HG02763 (cell line): ENCODE results near the gene DFFA.
"Not testable (repeated sequence)": the region's sequence is repeated elsewhere in the genome, so short reads cannot be mapped to it uniquely, and the experiment has no call there.

Source experiments
- ATAC-seq: cut with Tn5 transposase; IDR thresholded peaks from one replicate; pipeline ENCODE4 v1.9.1; 2021; ENCODE audit warnings: mild to moderate bottlenecking, moderate library complexity; ENCODE audit not compliant: unreplicated experiment

Gene DFFA

DNA sequence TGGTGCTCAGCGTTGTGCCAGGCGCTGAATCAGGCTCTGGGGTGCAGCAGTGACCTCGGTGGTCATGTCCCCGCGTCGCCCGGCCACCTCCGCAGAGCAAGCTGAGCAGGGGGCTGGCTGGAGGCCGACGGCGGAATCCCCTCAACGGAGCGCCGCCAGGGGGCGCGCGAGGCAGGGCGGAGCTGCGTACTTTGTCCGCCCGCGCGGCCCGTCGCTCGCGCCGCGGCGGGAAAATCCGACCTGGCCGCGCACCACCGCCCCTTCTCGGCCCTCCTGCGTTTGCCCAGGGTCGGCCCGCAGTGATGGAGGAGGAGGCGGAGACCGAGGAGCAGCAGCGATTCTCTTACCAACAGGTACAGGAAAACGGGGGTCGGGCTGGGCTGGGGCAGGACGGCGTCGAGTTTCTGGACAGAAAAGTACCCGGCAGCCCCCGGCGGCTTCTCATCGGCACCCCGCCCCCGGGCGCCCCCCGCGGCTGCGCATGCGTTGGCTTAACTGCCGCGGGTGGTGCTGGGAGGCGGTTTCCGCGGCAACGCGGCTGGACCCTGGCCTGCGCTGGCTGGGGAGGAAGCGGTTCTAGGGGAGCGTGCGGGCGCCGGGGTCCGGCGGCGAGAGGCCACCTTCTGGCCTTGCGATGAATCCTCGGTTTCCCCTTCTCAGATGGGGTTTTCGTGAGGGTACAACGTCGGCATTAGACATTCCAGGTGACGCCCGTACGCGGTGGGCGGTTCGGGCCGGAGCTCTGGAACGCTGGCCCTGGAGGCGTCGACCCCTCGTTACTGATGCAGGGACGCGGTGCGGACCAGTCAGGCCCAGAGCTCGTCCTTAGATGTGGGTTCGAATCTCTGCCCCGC, 41.9 kb downstream of the DFFA start, which contains the start of gene CENPS:
TSS of gene CENPS (plus strand) at position 218 of the 854 bp plus-strand sequence. CDS start at position 303, 85 bp downstream.
- peak; percentile 82 for ATAC-seq

DNA sequence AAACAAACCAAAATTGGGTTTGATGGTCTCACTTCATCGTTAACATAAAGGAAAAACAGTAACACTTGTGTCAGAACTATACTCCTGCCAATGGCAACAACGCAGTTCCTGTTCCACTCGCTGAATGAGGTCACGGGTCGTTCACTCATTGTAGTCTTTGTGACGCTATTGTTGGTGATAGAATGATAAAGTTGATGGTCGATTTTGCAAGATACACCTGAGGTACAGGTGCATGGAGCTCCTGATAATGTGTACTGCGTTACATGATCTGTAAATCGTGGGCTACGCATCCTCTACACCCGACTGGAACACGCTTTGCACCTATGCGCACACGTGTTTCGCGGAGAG, 42.5 kb downstream of the DFFA start:
- peak; percentile 9 for ATAC-seq

DNA sequence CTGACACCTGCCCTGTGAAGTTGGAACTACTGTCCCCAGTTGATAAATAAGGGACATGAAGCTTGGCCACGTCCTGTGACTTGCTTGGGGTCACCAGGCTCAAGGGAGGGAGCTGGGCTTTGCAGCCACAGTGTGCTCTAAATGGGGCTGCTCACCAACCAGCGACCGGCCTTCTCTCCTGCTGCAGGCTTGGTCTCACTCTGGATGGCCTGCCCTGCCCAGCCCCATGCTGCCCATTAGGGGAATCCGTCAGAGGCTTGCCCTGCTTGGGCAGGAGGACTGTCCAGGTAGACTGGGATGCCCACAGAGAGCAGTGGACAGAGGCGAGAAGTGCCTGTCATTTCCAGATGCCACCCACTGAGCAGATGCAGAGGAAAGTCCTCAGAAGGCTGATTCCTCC, 43.3 kb downstream of the DFFA start:
- no peak for ATAC-seq

DNA sequence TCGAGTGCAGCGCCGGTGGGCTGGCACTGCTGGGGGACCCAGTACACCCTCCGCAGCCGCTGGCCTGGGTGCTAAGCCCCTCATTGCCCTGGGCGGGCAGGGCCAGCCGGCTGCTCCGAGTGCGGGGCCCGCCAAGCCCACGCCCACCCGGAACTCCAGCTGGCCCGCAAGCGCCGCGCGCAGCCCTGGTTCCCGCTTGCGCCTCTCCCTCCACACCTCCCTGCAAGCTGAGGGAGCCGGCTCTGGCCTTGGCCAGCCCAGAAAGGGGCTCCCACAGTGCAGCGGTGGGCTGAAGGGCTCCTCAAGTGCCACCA, 45.8 kb downstream of the DFFA start:
- ATAC-seq: not testable (repeated sequence)

DNA sequence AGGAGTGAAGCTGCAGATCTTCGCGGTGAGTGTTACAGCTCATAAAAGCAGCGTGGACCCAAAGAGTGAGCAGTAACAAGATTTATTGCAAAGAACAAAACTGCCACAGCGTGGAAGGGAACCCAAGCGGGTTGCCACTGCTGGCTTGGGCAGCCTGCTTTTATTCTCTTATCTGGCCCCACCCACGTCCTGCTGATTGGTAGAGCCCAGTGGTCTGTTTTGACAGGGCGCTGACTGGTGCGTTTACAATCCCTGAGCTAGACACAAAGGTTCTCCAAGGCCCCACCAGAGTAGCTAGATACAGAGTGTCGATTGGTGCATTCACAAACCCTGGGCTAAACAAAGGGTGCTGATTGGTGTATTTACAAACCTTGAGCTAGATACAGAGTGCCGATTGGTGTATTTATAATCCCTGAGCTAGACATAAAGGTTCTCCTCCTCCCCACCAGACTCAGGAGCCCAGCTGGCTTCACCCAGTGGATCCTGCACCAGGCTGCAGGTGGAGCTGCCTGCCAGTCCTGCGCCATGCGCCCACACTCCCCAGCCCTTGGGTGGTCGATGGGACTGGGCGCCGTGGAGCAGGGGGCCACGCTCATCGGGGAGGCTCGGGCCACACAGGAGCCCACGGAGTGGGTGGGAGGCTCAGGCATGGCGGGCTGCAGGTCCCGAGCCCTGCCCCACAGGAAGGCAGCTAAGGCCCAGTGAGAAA, 46.3 kb downstream of the DFFA start:
- ATAC-seq: not testable (repeated sequence)

DNA sequence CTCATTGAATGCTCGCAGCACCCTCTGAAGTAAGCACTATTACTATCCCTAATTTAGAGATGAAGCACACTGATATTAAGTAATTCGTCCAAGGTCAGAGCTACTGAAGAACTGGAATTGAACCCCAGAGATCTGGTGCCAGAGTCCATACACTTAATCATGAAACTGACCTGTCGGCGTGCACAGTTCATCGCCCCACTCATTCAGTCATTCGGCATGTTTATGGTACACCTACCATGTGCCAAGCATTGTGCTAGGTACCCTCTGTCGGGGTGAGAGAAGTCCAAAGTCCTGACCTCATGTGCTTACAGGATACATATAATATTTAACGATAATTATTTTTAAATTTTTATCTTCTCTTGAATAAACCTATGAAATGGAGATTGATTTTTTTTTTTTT, 47.7 kb downstream of the DFFA start:
- ATAC-seq: no peak

DNA sequence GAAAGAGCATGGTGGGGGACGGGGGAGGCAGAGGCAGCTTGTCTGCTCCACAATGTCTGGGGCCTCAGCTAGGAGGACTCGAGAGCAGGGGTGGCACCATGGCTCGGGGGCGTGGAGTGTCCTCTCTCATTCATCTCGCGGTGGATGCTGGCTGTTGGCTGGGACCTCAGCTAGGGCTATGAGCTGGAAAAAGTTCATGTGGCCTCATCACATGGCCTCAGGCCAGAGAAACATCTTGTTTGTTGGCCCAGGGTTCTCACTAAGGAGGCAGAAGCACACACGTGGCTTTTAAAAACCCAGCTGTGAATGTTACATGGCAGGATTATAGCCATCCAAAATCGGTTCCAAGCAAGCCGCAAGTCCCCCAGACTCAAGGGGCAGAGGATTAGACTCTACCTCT, 48.3 kb downstream of the DFFA start:
- ATAC-seq: no peak

DNA sequence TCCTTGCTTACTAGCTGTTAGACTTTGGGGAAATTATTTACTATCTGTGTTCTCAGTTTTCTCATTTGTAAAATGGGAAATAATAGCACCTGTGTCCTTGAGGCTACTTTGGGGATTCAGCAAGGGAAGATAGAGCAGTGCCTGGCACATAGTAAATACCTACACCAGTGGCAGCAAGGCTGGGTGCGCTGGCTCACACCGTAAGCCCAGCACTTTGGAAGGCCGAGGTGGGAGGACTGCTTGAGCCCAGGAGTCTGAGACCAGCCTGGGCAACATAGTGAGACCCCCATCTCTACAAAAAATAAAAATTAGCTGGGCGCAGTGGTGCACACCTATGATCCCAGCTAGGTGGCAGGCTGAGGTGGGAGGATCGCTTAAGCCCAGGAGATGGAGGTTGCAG, 50.7 kb downstream of the DFFA start:
- no peak for ATAC-seq

DNA sequence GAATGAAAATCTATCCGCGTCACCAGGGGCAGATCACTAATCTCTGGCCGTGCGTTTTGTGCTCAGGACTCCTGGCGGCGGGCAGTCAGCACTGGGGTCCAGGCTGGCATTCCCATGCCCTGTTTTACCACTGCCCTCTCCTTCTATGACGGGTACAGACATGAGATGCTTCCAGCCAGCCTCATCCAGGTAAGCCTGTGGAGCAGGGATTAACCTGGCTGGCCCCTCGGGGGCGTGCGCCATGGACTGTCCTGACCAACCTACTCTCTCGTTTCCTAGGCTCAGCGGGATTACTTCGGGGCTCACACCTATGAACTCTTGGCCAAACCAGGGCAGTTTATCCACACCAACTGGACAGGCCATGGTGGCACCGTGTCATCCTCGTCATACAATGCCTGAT, 53.0 kb downstream of the DFFA start:
- no peak for ATAC-seq

DNA sequence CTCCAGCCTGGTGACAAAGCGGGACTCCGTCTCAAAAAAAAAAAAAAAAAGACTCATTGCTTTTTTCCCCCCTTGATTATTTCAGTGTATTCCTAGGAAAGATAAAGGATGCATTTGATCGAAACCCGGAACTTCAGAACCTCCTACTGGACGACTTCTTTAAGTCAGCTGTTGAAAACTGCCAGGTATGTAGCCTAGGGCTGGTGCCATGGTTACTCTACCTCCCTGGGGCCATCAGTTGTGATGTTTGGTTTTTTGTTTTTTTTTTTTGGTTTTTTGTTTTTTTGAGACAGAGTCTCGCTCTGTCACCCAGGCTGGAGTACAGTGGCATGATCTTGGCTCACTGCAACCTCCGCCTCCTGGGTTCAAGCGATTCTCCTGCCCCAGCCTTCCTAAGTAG, 53.6 kb downstream of the DFFA start:
- not testable (repeated sequence) for ATAC-seq

DNA sequence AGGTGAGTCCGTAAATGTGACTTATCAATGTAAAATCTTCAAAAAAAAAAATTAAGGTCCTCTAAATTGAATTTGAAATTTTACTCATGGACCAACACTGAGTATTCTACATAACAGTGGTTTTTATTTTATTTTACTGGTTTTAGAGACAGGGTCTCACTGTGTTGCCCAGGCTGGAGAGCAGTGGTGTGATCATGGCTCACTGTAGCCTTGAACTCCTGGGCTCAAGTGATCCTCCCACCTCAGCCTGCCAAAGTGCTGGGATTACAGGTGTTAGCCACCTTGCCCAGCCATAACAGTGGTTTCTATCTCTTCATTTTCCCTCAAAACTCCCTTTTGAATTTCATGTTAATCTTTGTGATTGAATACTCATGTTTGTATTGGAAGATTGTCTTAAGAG, 56.4 kb downstream of the DFFA start:
- not testable (repeated sequence) for ATAC-seq

DNA sequence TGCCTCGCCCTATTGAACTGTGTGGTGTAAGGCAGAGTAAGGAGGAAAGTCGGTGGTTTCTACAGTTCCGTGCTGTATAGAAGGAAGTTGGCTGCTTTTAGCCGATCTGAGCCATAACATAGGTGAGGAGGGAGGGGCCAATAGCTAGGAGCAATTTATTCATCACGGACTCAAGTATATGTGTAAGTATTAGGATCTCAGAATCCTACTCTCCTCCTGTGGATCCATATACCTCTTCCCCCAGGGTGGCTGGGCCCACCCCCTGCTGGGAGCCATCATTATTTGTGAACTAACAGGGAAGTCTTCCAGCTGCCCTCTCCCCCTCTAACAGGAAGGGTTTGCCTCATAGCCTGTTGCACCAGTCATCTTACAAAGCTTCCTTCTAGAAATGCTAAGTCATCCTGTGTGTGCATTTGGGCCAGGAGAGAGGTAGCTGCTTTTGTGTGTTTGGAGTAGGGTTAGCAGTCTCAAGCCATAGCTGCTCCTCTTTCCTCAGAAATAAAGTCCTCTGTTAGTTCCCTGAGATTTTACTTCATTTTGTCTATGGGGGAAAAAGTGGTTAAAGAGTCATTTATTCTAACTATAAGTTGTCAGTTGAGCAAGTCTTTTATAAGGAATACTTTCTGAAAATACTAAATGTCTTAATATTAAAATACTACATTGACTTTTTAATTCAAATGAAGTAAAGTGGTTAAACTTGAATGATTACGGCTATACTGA, 57.0 kb downstream of the DFFA start:
- no peak for ATAC-seq

DNA sequence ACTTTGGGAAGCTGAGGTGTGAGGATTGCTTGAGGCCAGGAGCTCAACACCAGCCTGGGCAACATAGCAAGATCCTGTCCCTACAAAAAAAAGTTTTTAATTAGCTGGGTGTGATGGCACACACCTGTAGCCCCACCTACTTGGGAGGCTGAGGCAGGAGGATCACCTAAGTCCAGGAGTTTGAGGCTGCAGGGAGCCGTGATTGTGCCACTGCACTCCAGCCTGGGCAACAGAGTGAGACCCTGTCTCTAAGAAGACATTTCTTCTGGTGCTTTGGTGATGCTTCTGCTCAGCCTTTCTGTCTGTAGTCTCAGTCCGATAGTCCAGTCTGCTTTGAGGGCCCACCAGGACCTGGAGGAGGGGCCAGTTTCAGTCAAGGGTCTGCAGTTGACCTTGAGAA, 65.1 kb downstream of the DFFA start:
- ATAC-seq: no peak
